NB4 (cell line): ENCODE data around the gene HDAC3.
"Not testable (repeated sequence)": the region's sequence is repeated elsewhere in the genome, so short reads cannot be mapped to it uniquely, and the experiment has no call there.

Experiments used
- CTCF ChIP-seq: IDR thresholded peaks from one replicate; pipeline ENCODE4 v1.5.1; 2012; ENCODE audit warnings: low read depth, low read length
- POLR2A ChIP-seq: IDR thresholded peaks from 2 replicates; pipeline ENCODE4 v1.6.1; 2011; ENCODE audit warnings: mild to moderate bottlenecking; ENCODE audit not compliant: insufficient read length; ENCODE audit errors: extremely low read depth

GRCh38 chr5:141609921-141610320 lies 26.7 kb downstream of the HDAC3 start:
- TF ChIP-seq CTCF, POLR2A: not testable (repeated sequence)
